ENCODE data around the gene TSPAN16. TPM values are rescaled to one million over a fixed set of nuclear protein-coding genes. Genes with fewer than 3 reads are reported as not detected.

The TSPAN16 gene
- total RNA-seq, 4 donors from 2014 or later = not detected

DNA sequence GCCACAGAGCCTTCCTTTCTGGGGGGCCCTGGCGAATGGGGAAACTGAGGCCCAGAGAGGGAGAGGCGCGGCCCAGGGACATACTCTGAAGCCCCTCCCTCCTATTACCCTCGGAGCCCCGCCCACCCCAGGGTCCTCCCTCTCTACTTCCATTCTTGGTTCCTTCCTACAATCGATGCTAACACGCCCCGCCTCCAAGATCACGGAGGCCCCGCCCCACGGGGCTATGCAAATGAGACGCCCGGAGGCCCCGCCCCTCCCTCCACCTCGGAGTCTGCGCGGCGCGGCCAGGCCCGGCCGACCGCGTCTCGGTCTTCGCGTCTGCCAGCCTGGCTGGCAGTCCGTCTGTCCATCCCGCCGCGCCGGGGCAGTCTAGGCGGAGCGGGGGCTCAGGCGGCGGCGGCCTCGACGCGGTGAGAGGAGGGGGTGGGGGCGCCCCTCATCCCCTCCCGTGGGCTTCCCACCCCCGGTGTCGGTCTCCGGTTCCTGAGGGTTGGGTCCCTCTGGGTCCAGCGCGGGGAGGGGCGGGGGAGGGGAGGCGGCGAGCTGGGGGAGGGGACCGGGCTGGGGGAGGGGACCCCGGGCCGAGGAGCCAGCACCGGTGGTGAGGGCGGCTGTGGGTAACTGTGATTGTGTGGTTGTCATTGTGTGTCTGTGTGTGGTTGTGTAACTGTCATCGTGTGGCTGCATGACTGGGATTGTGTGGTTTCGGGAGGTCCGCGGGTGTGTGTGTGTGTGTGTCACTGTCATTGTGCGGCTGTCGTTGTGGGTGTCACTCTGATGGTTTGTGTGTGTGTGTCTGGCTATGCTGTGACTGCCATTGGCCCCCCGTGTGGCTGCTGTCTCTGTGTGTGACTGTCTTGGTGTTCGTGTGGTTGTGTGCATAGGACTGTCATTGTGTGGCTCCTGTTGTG is 59.5 kb downstream of the TSPAN16 start, which contains the start of gene PLPPR2:
TSS of gene PLPPR2 (plus strand) at position 273 of the 914 bp plus-strand sequence. CDS start 2,242 bp downstream, outside the sequence.
- WGBS = 8% methylated on average over 27 of the region's 62 CpGs
- Histone ChIP-seq H3K27ac (peak within 1 kb of the TSS; percentile 21), H3K4me3 (peak within 1 kb of the TSS; percentile 61), H3K36me3 (peaks cover 7% of the 10 kb centered on the region), H3K4me1 (peaks cover 14% of the 10 kb centered on the region), H3K27me3 (no peaks in the 10 kb centered on the region), H3K9me3 (no peaks in the 10 kb centered on the region)
- DNase-seq (ENCODE audit: low spot score in 2 of 2) = peak; percentile 96 to 97
- TF ChIP-seq POLR2A (IDR thresholded peaks at IDR 0.05) = no peak
- no peak for TF ChIP-seq CTCF (IDR thresholded peaks at IDR 0.05)
- TF ChIP-seq EP300 (IDR thresholded peaks at IDR 0.05) = no peak
- TF ChIP-seq POLR2AphosphoS5 (IDR thresholded peaks at IDR 0.05) = no peak

GRCh38 chr19:11356074-11356397 is 60.1 kb downstream of the TSPAN16 start:
- TF ChIP-seq CTCF (IDR thresholded peaks at IDR 0.05) = no peak
- no peaks in the 10 kb centered on the region for H3K27me3 ChIP-seq
- H3K4me1 ChIP-seq = peaks cover 14% of the 10 kb centered on the region
- H3K4me3 ChIP-seq = peak overlapping the region; percentile 61
- DNase-seq (ENCODE audit: low spot score in 2 of 2) = no peak
- 73% methylated on average over 6 of the region's 6 CpGs for WGBS
- no peak overlapping the region for H3K27ac ChIP-seq
- H3K36me3 ChIP-seq = peaks cover 7% of the 10 kb centered on the region
- no peaks in the 10 kb centered on the region for H3K9me3 ChIP-seq

- Histone ChIP-seq H3K4me1 (peaks cover 17% of the 10 kb centered on the region), H3K9me3 (no peaks in the 10 kb centered on the region), H3K36me3 (peaks cover 7% of the 10 kb centered on the region), H3K27ac (no peak overlapping the region), H3K4me3 (no peak overlapping the region), H3K27me3 (no peaks in the 10 kb centered on the region)
- WGBS = 83% methylated on average over 9 of the region's 11 CpGs
- DNase-seq (ENCODE audit: low spot score in 2 of 2) = no peak
- TF ChIP-seq CTCF (IDR thresholded peaks at IDR 0.05) (no peak), POLR2AphosphoS5 (IDR thresholded peaks at IDR 0.05) (no peak), POLR2A (IDR thresholded peaks at IDR 0.05) (no peak), EP300 (IDR thresholded peaks at IDR 0.05) (no peak)
These were observed 61.0 kb downstream of the TSPAN16 start for GRCh38 chr19:11356676-11357550.

DNA sequence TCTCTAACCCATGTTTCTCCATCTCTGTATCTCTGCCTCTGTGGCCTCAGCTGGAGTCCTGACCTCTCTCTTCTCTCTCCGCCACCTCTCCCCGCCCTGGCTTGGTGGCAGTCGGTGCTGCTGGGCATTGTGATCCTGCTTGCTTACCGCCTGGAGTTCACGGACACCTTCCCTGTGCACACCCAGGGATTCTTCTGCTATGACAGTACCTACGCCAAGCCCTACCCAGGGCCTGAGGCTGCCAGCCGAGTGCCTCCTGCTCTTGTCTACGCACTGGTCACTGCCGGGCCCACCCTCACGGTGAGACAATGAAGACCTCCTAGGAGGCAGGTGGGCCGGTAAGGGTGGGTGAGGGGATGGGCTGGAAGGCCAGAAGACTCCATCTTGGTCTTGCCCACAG is 63.5 kb downstream of the TSPAN16 start:
- Histone ChIP-seq H3K27ac (no peak overlapping the region), H3K36me3 (peaks cover 31% of the 10 kb centered on the region), H3K4me3 (no peak overlapping the region), H3K27me3 (no peaks in the 10 kb centered on the region), H3K9me3 (no peaks in the 10 kb centered on the region), H3K4me1 (peaks cover 17% of the 10 kb centered on the region)
- TF ChIP-seq POLR2A (IDR thresholded peaks at IDR 0.05) (no peak), EP300 (IDR thresholded peaks at IDR 0.05) (no peak), POLR2AphosphoS5 (IDR thresholded peaks at IDR 0.05) (no peak), CTCF (IDR thresholded peaks at IDR 0.05) (no peak)
- WGBS = 79% methylated on average over 11 of the region's 11 CpGs
- no peak for DNase-seq (ENCODE audit: low spot score in 2 of 2)

Data from suprapubic skin (tissue), 4 donors.